VCaP (cell line): ENCODE data around the gene FNBP1L.

Source experiments
- H3K27ac ChIP-seq: fragments of 450-650 bp; 2 replicates; pipeline ENCODE4 v1.5.1; 2017
- TF ChIP-seq, protein P1 (sequence below): fragments of 450-650 bp; conservative IDR thresholded peaks from 2 replicates; pipeline ENCODE4 v1.5.1; 2017; ENCODE audit warnings: mild to moderate bottlenecking, moderate library complexity

Gene FNBP1L

DNA sequence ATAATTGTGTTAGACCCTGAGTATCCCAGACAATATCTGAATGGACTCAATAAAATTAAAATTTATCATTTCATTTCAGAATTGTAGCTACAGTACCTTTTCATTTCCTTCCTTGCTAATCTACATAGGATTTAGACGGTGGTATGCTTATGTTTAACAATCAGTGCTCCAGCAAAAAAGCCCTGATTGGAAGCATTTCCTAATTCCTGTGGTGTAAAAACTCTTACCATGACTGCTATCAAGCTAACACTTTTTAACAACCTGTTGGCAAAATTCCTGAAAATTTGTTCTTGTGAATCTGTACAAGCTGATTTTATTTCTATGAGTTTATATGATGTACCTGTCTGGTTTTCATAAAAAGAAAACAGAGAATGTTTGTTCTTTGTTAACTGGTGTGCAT lies 5.2 kb upstream of the FNBP1L start:
- peak overlapping the region; percentile 43 for H3K27ac ChIP-seq
- TF ChIP-seq, protein P1, sequence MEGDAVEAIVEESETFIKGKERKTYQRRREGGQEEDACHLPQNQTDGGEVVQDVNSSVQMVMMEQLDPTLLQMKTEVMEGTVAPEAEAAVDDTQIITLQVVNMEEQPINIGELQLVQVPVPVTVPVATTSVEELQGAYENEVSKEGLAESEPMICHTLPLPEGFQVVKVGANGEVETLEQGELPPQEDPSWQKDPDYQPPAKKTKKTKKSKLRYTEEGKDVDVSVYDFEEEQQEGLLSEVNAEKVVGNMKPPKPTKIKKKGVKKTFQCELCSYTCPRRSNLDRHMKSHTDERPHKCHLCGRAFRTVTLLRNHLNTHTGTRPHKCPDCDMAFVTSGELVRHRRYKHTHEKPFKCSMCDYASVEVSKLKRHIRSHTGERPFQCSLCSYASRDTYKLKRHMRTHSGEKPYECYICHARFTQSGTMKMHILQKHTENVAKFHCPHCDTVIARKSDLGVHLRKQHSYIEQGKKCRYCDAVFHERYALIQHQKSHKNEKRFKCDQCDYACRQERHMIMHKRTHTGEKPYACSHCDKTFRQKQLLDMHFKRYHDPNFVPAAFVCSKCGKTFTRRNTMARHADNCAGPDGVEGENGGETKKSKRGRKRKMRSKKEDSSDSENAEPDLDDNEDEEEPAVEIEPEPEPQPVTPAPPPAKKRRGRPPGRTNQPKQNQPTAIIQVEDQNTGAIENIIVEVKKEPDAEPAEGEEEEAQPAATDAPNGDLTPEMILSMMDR, result no peak

GRCh38 chr1:93443454-93443853 lies 4.5 kb upstream of the FNBP1L start:
- peak overlapping the region; percentile 43 for H3K27ac ChIP-seq
- TF ChIP-seq, protein P1, result no peak

- TF ChIP-seq, protein P1, result no peak
- peak overlapping the region; percentile 98 for H3K27ac ChIP-seq
Observed at GRCh38 chr1:93446837-93447451, 974 bp upstream of the FNBP1L start.

DNA sequence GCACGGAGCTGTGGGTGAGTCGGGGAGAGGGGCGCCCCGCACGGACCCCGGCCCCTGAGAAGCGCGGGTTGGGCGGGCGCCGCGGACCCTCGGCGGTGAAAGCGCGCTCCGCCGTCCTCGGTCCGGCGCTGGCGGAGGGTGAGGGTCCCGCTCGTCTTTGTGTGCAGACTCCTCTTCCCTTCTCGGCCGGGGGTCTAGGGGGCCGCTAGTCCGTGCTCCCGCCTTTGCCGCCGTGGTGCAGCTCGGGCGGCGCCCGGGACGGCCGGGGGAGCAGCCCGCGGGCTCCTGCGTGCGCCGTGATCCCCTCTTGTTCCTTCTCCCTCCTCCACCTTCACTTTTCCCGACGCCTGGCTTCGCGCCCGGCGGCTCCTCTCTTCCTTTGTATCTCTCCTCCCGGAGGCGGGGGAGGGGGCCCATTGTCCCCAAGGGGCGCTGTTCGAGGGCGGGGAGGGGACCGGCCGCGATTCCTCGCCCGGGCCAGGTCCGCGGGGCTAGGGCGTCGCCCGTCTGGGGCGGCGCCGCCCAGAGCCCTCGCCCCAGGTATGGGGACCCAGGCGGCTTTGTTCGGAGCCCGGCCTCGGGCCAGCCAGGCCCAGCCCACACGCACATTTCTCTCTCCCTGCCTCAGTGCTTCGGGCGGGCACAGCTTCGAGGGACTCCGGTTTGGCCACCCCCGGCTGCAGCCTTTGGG lies 519 bp downstream of the FNBP1L start:
- TF ChIP-seq, protein P1, result no peak

GRCh38 chr1:93448983-93449804 lies 1.3 kb downstream of the FNBP1L start:
- H3K27ac ChIP-seq, result peak overlapping the region; percentile 98
- TF ChIP-seq, protein P1, result no peak; the same call in 1 of the 2 replicates

More for the DNA sequence above, 519 bp downstream of the FNBP1L start:
- peak overlapping the region; percentile 98 for H3K27ac ChIP-seq

- TF ChIP-seq, protein P1, result no peak
- H3K27ac ChIP-seq, result peak overlapping the region; percentile 98
Observed at GRCh38 chr1:93450321-93450720, 2.4 kb downstream of the FNBP1L start.

DNA sequence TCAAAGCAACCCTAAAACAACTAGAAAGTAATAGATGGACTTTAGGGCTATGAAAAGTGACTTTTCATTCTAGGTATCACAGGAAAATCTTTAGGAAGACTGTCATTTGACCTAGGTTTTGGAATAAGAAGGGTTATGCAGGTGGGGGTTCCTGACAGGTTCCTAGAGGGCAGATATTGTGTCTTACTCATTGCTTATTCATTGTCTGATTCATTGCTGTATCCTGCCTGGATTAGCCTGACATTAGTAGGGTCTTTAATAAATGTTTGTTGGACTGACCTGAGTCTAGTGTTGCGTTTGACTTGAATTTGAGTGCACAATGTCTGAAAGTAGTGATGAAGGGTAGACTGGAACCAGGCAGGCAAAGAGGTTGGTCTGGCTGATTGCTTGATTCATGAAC lies 6.0 kb downstream of the FNBP1L start:
- TF ChIP-seq, protein P1, result no peak
- no peak overlapping the region for H3K27ac ChIP-seq
